RKO (cell line): ENCODE data around the gene TET2.
A peak's percentile ranks its signal among the peaks of the same experiment; 100 is the strongest.

ENCODE experiments used
- DNase-seq: peaks from one replicate; pipeline ENCODE4 v3.0.0-alpha.2; 2016; ENCODE audit warnings: low spot score

The TET2 gene

DNA sequence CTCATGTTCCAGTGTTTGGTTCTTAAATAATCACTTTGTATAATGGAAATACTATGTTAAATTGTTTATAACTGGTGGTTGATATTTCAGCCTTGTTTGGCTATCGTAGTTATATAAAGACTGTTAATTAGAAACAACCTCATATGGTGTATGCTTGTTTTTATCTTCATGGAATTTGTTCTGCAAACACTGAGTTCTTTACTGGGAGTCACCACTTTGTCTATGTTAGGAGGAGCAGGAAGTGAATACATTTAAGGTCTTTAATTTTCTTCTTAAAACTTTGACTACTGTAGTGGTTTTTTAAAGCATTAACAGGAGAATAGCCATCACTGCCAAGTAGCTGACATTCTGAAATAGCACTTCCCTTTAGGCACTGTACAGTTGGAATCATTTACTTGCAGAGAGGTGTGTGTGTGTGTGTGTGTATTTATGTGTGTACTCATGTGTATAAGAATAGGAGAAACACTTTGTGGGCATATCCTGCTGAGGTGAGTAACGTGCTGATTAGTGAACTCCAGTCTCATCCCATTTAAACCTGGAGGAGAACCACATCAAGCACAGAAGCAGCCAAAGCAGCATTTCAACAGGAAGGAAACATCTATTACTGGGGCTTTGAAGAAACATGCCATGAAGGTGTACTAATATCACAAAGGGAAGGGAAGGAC lies 37.8 kb downstream of the TET2 start:
- DNase-seq: no peak

DNA sequence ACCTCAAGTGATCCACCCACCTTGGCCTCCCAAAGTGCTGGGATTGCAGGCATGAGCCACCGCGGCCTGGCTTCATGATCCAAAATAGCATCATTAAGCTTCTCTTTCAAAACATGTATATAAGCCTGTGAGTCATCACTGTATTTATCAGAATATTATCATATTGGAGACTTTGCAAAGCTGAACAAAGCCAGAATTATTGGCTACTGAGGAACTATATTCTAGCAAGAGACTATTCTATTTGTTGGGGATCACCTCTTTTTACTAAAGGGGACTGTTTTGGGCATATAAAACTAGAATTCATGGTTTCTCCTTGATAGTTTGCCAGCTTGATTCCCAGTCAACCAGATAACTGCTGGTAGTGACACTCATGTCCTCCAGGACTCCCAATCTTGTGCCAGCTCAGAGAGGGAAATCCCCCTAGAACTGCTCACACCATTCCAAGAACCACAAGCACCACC lies 40.1 kb downstream of the TET2 start:
- DNase-seq: peak; percentile 15

DNA sequence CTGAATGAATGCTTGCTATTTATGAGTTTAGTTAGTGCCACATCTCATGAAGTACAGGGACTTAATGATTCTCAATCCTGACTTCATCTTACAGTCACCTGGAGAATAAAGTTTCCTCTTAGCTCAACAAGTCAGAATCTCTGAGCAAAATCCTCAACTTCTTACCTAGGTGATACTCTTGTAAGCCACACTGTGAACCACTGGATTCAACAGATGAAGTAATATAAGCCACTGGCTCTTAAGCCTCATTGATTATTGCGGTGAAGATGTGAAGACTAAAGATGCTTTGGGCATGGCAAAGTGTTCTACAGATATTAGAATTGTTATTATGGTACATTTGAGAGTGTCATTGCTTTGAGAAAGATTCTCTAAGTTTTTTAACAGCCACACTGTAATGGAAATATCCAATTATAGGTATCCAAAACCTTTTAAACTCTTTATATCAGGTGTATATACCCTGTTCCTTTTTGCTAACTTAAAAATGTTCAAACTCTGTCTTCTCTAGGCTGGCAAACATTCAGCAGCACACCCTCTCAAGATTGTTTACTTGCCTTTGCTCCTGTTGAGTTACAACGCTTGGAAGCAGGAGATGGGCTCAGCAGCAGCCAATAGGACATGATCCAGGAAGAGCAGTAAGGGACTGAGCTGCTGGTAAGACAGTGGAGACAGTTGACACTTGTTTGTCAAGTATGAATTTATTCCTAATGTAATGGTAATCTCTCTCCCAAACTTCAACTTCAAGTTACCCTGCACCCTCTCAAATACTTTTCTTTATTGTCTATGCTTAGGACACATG lies 43.4 kb downstream of the TET2 start:
- no peak for DNase-seq

DNA sequence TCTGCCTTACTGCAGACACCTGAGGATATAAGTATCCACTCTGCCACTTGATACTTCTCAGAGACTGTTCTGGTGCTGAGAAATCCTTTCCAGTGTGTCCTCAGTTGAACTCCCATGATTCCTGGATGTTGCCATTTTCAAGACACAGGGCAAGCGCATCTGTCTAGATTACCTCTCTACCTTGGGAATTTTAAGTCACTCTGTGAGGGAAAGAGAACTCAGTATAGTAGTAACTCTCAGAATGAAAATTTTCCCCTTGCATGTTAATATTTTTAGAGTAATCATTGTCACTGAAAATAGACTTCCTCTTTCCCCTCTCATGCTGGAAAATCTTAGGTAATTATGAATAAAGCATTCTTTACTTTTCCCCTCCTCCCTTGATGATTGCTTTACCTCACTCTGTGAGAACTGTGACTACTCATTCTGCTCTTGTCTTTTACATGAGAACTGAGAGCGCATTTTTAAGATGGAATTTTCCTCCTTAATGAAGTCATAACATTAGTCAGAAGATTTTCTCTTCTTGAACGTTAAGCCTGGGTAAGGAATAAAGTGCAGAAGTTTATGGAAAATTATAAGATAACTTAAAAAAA lies 45.0 kb downstream of the TET2 start:
- no peak for DNase-seq

DNA sequence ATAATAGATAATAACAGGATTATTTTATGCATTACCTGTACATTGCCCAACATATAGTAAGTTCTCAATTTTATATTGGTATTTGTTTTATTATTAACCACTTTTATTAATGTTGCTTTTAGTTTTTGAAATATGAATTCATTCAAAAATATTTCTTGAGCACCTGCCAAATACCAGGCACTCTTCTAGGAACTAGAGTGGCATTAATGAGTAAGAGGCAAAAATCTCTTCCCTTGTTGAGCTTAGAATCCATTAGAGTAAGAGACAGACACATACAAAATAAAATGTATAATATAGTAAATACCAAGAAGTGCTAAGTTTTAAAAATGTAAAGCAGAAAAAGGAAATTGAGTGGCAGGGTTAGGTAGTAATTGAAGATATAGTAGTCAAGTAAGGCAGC lies 45.8 kb downstream of the TET2 start:
- DNase-seq: no peak

DNA sequence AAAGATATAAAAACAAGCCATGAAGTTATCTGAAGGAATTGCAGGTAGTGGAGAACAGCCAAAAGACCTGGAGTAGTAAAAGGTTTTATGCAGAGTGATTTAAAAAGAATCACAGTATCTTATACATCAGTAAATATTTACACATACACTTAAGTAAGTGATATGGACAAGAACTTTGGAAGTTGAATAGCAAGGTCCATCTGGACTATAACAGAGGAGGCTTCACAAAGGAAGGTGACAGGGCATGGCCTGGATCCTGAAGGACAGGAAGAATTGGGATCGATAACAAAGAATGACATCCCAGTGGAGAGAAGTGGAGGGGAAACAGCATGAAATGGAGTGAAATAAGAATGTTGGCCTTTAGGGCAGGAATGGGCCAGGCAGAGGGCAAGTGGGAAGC lies 46.2 kb downstream of the TET2 start:
- DNase-seq: no peak

DNA sequence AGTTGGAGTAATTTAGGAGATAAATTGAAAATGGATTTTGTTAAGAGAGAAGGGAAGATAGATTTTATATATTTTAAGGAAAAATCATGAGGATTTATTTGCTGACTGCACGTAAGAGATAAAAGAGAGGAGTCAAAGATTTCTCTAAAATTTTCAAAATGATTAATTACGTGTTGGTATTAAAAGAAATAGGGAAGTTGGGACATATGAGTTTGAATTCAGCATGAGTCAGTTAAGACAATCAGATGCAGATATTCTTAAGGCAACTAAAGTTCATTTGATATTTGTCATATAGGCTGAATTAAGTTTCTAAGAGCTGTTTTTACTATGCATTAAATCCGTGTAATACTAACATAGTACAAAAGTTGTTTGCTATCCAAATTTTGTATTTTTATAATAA lies 46.9 kb downstream of the TET2 start:
- DNase-seq: no peak

DNA sequence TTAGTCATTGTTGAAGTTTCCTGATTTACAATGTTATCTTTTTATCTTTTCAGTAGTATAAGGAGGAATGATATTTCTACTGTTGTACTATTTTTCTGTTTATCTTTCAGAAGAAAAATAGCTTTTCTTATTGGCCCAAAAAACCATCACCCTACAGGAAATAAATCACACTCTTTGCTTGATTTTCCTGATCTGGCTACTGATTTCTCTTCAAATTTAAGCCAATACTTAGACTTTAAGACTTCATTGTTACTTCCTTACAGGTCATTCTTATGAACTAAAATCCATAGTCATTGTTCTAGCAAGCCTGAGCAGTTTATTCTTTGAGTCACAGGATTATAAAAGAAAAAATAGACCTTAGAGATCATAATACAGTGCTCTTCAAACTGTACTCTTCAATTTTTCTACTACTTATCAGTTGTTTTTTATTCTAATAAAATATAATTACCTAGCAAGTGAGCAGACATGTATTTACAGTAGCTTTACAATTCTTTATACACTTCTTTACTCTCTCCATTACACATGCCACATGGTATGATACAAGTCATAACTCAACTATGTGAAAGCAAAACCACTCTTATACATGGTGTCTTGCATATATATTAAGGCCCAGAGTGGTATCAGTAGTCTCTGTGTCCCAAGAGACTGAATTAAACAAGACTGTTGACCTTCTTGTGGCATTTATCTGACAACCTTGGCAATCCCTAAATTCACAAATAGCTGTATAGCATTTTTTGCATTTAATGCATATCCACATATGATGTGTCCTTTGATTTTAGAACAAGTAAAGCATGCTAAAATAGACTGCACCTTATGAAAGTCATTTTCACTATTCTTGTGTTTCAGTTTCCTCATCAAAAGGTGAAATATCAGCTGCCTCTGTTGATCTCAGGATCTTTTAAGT lies 47.9 kb downstream of the TET2 start:
- DNase-seq: no peak

DNA sequence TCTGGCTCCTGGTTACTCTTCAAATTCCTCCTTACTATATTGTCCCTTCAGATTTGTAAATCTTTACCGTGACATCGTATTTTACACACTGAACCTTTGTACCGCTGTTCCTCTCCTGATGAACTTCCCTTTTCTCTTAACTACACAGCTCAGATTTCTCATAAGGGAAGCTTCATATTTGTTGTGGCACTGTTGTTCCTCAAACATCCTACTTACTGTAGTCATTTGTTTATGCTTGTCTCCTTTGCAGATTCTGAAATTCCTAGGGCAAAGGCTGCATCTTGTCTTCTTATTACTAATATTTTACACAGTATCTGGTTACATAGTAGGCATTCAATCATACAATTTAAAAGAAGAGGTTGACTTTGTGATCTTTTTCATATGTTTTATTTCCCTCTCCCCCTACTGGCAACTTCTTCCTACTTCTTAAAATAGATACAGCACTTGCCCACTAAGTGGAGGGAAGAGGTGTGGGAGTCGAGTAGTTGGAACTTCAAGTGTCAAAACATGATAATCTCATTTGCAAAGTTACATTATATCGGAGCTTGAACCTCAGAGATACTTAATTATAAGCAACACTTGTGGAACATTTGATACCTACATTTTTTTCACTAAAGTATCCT lies 50.0 kb downstream of the TET2 start:
- DNase-seq: no peak

DNA sequence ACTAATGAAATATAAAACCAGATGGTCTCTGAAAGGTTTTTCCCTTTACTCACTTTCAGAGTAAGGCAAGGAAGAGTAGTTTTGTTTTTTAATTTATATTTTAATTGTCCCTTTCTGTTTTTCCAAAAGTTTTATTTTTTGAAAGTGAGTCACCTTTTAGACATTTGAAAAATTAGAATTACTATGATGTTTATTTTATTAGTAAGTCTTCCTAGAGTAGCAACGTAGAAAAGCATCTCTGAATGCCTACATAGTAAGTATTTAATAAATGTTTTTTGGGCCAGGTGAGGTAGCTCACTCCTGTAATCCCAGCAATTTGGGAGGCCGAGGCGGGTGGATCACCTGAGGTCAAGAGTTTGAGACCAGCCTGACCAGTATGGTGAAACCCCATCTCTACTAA lies 51.1 kb downstream of the TET2 start:
- no peak for DNase-seq

DNA sequence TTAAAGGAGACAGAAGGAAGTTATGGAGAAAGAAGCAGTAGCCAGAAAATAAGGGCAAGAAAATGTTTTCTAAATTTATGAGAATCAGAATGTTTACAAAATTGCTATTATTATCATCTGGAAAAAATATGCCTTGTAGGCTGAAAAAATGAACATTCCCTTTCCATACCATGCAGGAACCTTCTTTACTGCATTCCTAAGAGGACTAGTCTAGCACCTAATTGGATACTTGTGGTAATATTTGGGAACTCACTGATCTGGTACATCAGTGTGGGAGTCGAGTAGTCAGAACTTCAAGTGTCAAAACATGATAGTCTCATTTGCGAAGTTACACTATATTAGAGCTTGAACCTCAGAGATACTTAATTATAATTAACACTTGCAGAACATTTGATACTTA lies 51.9 kb downstream of the TET2 start:
- no peak for DNase-seq

DNA sequence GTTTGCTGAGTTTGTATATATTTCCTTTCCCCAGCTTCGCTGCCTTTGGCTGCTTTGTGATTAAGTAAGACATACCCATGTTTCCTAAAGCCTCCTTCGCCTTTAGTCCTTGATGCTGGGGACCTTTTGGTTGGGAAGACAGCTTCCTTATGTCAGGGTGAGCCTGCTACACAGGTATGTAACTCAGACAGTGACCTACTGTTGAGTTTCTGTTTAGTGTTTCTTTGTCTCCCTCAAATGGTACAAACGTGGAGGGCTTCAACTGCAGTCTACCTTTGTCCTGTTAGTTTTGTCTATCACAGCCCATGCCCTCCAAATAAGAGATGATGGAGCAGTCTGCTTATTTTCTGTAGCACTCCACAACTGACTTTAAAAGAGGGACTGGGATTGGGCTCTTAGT lies 59.5 kb downstream of the TET2 start:
- DNase-seq: no peak

DNA sequence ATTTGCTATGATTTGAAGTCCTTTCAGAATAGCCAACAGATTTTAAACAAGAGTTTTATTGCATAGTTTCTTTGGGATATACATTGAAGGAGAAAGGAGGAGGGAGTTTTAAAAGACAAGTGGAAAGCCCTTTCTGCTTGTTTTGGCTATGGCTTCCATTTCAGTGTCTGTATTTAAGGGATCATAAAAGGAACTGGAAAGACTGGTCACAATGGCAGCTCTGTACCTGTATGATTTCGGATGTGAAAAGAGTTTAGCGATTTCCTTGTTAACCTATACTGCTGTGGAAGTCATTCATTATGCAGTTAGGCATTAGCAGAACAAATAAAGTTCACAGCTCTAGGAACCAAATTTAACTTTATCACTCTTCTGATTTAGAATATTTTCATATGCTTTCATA lies 60.7 kb downstream of the TET2 start:
- no peak for DNase-seq

DNA sequence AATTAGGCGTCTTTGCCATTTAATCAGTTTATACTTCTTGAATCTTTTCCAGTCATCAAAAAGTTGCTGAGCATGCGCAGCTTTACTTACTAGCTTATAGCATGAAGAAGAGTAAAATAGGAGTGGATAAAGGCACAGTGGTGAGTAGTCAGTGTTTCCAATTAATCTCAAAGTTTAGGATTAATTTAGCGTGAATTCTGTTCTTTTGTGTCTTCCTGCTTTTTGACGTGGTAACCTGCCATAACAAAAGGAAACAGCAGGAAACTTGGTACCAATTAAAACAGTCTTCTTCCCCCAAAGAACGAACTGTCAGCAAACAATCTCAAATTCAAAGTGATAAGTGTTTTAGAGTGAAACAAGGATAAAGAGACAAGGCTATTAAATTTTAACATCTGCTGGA lies 61.9 kb downstream of the TET2 start:
- no peak for DNase-seq

DNA sequence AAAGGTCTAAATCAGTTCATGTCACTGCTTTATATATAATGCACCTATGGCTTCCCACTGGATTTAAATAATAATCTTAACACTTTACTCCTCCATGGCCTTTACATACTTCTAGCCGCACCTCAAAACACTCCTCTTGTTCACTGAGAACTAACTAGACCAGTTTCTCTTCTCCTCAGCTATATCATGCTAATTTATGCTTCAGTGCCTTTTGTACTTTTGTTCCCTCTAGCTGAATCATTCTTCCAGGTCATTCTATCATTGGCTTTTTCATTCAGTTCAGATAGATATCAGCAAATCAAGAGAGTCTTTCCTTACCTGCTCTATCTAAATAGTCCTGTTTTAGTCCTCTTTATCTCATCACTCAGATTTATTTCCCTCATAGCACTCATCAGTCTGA lies 64.2 kb downstream of the TET2 start:
- DNase-seq: no peak

DNA sequence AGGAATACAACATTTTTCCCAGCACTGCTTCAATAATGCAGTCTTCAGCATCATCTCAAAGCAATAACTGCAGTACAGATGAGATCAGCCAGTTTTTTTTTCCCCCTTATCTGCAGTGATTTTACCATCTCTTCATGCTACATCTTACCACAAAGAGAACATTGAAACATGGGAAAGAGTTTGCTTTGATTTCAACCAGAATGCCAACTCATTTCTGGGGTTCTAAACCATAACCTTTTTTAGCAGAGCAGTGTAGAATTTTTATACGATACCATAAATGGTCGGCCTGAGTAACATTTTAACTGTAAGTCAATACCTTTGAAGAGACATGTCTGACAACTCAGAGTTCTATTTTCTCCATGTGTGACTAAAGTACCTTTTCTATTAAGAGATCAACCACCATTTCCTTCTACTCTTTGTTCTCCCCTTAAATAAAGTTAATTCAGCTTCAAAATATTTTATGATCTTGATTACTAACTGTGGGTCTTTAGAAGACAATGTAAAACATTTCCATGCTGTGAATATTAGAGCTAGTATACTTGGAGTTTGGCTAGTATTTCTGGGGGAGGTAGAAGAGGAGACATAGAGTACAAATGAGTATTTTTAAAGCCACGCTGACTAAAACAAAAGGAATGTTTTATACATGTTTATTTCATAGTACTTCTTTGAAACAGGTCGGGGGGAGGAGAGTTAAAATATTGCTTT lies 69.1 kb downstream of the TET2 start:
- no peak for DNase-seq

DNA sequence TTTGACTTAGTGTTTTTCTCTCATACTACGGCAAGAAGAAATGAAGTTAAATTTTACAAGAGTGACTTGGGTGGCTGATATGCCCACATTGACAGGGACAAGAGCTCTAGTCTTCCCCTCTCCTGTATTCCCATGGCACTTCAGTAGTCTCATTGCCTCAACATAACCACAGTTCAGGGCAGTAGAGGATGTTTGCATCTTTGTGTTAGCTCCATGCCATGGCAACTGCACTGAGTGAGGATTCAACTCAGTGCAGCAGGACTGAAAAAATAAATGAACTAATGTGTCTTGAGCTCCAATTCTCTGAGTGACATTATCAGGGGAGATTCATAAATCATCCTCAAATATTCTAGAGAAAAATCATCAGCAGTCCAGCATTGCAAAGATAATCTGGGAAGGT lies 78.8 kb downstream of the TET2 start:
- no peak for DNase-seq

DNA sequence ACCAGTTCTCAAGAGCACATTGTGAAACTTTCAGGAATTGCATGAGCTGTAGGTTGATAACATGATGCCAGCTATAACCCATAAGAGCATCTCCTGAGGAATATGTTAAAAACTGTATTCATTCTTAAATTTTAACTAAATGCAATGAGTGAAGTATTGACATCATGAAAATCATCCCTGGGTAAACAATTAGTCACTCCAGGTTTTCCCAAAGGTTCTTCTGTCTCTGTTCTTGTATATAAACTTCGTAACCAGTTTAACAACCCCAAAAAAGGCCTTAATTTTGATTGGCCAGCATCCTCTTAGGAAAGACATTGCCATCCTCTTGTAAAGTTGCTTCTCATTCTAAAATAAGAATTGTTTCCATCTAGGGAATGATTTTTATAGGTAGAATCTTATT lies 80.4 kb downstream of the TET2 start:
- no peak for DNase-seq

DNA sequence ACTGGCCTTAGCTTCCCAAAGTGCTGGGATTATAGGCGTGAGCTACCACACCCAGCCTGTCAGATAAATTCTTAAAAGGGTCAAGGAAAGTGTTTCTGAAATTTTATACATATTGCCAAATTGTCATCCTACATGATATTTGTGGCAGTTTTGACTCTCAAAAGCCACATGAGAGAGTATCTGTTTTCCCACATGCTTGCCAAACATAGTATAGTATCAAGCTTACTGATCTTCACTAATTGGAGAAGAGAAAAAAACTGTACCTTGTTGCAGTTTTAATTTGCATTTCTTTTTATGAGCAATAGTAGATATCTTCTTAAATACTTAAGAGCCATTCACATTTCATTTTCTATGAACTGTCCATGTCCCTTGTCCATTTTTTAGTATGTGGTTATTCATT lies 83.6 kb downstream of the TET2 start:
- no peak for DNase-seq

DNA sequence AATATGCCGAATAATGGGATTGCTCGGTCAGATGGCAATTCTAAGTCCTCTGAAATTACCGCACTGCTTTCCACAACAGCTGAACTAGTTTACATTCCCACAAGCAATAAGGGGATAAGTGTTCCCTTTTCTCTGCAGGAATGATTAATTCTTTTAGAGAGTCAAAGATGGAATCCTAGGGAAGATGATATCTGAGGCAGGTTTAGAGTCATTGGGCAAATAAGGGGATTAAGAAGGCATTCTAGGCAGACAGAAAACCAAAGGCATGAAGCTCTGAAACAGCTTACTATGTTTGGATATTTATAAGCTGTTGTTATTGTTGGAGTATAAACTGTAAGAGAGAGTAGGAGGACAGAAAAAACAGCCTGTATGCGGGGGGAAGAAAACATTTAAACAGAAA lies 85.7 kb downstream of the TET2 start:
- DNase-seq: no peak

DNA sequence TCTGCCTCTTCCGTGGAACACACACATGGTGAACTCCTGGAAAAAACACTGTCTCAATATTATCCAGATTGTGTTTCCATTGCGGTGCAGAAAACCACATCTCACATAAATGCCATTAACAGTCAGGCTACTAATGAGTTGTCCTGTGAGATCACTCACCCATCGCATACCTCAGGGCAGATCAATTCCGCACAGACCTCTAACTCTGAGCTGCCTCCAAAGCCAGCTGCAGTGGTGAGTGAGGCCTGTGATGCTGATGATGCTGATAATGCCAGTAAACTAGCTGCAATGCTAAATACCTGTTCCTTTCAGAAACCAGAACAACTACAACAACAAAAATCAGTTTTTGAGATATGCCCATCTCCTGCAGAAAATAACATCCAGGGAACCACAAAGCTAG lies 87.9 kb downstream of the TET2 start:
- DNase-seq: no peak
